ENCODE data around the gene PTBP1.

The PTBP1 gene

GRCh38 chr19:861141-861755, 64.0 kb downstream of the PTBP1 start:
- no peak overlapping the region for H3K4me3 ChIP-seq (ENCODE audit: low read depth, low read length)
- TF ChIP-seq, protein P1, sequence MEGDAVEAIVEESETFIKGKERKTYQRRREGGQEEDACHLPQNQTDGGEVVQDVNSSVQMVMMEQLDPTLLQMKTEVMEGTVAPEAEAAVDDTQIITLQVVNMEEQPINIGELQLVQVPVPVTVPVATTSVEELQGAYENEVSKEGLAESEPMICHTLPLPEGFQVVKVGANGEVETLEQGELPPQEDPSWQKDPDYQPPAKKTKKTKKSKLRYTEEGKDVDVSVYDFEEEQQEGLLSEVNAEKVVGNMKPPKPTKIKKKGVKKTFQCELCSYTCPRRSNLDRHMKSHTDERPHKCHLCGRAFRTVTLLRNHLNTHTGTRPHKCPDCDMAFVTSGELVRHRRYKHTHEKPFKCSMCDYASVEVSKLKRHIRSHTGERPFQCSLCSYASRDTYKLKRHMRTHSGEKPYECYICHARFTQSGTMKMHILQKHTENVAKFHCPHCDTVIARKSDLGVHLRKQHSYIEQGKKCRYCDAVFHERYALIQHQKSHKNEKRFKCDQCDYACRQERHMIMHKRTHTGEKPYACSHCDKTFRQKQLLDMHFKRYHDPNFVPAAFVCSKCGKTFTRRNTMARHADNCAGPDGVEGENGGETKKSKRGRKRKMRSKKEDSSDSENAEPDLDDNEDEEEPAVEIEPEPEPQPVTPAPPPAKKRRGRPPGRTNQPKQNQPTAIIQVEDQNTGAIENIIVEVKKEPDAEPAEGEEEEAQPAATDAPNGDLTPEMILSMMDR (IDR thresholded peaks at IDR 0.05; ENCODE audit: insufficient read depth, low read depth, low read length, missing control alignments) = no peak
- no peak for DNase-seq (ENCODE audit: low read depth)
